ENCODE measurements around the gene METTL1. TPM values are rescaled to one million over a fixed set of nuclear protein-coding genes. Genes with fewer than 3 reads are reported as not detected.
A peak's percentile ranks its signal among the peaks of the same experiment; 100 is the strongest.

METTL1 gene
- total and polyA plus RNA-seq, 11 donors = 0.95 to 28.5 (median 7.9) TPM

DNA sequence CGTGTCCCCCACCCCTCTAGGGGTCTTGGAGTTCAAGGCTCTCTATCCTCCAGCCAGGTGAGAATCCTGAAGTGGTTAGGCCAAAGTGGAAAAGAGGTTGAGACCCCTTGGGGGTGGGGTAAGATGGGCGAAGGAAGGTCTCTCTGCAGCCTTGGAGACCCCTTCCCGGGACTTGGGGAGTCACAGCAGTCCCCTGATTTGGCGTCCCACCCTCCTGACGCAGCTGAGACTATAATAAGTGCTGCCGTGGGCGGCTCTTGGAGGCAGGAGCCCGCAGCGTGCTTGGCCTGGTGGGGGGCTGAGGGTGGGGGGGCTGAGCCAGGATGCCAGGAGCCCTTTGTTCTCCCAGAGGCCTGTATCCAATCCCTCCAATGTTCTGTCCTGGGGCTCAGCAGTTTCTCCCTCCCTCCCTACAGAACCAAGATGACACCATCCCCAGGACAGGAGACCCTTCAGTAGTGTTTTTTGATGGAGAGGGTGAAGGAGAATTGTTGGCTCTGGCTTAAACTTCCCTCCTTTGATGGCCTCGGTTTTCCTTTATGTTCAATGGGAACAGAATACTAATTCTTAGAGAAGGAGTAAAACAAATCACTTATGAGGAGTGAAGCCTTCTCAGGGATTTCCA lies 31.9 kb downstream of the METTL1 start:
- no peaks in the 10 kb centered on the region for H3K9me3 ChIP-seq
- 36 to 49% (median 49%) methylated on average over 2 to 10 of the region's 10 CpGs for WGBS, 4 donors
- ATAC-seq (no peak), DNase-seq (no peak)
- H3K27ac ChIP-seq = peak overlapping the region in 9 of 12 donors; percentile 15 to 77 (median 52)
- TF ChIP-seq POLR2A (IDR thresholded peaks at IDR 0.05) = no peak
- TF ChIP-seq, protein P1, sequence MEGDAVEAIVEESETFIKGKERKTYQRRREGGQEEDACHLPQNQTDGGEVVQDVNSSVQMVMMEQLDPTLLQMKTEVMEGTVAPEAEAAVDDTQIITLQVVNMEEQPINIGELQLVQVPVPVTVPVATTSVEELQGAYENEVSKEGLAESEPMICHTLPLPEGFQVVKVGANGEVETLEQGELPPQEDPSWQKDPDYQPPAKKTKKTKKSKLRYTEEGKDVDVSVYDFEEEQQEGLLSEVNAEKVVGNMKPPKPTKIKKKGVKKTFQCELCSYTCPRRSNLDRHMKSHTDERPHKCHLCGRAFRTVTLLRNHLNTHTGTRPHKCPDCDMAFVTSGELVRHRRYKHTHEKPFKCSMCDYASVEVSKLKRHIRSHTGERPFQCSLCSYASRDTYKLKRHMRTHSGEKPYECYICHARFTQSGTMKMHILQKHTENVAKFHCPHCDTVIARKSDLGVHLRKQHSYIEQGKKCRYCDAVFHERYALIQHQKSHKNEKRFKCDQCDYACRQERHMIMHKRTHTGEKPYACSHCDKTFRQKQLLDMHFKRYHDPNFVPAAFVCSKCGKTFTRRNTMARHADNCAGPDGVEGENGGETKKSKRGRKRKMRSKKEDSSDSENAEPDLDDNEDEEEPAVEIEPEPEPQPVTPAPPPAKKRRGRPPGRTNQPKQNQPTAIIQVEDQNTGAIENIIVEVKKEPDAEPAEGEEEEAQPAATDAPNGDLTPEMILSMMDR (IDR thresholded peaks at IDR 0.05) = no peak
- peaks cover 5 to 75% (median 33%) of the 10 kb centered on the region in 12 donors for H3K4me1 ChIP-seq
- intact Hi-C loops (cut with DNase I) = loop anchor here in 3 of 10 donors (10.0 kb wide), 2 partner anchors 105 to 155 kb away; partner anchors contain the start of gene B4GALNT1 (in 1 of the 3)
- H3K36me3 ChIP-seq = no peaks in the 10 kb centered on the region
- peak overlapping the region in 5 of 12 donors; percentile 24 to 63 (median 52) for H3K4me3 ChIP-seq
- H3K27me3 ChIP-seq = peaks cover 25 to 64% (median 36%) of the 10 kb centered on the region in 9 donors

DNA sequence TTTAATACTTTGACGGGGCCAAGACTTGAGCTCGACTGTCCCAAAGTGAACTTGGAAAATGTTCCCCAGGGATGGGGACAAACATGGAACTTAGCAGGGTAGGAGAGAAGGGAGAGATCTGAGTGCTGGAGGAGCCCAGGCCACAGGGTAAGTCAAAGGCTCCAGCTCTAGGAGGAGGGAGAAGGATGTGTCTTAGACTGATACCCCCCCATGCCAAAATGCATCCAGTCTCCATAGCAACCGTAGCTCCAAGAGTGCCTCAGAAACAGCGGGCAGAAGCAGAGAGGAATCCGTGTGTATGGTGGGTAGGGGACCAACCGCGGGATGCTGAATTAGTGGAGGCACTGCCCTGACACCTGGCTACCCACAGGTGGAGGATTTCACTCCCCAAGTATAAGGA lies 32.5 kb downstream of the METTL1 start:
- H3K27ac ChIP-seq = peak overlapping the region in 8 of 12 donors; percentile 15 to 77 (median 48)
- H3K4me1 ChIP-seq = peaks cover 5 to 74% (median 33%) of the 10 kb centered on the region in 12 donors
- TF ChIP-seq, protein P1 (IDR thresholded peaks at IDR 0.05) = no peak
- TF ChIP-seq POLR2A (IDR thresholded peaks at IDR 0.05) = no peak
- H3K36me3 ChIP-seq = peaks cover 0 to 5% (median 0%) of the 10 kb centered on the region in 9 donors
- intact Hi-C loops (cut with DNase I) = loop anchor here in 3 of 10 donors (10.0 kb wide), 2 partner anchors 105 to 155 kb away; partner anchors contain the start of gene B4GALNT1 (in 1 of the 3)
- 19 to 32% (median 23%) methylated on average over 7 of the region's 7 CpGs for WGBS, 4 donors
- H3K27me3 ChIP-seq = peaks cover 25 to 70% (median 36%) of the 10 kb centered on the region in 9 donors
- ATAC-seq (no peak), DNase-seq (peak in 1 of 5 donors; percentile 9)
- no peaks in the 10 kb centered on the region for H3K9me3 ChIP-seq
- peak overlapping the region in 7 of 12 donors; percentile 24 to 58 (median 52) for H3K4me3 ChIP-seq

DNA sequence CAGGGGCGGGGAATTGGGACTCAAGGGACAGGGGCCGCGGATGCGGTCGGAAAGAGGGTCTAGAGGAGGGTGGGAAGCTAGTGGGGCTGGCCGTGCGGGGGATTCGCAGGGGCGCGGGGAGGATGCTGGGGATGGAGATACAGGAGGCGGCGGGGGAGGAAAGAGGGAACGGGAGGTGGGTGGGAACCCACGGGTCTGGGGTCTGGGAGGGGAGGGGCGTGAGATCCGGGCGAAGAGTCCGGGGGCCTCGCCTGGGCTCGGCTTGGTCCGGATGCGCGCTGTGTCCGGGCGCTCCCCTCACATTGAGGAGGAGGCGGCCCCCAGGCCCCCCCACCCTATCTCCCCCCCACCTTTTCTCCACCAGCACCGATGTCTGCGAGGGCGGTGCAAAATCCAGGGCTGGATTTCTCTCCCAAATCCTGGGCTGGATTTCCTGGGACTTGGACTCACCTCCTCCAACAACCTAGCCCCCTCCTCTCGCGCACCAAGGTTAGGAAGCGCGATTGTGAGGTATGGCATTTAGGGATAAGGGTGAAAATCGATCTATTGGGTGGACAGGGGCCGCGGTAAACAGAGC lies 33.2 kb downstream of the METTL1 start, which contains the start of gene AGAP2:
Gene AGAP2 (minus strand): TSS at position 82 of the 577 bp plus-strand sequence. CDS start 496 bp downstream, outside the sequence.
- intact Hi-C loops (cut with DNase I) = loop anchor here in 3 of 10 donors (10.0 kb wide), 2 partner anchors 104 to 154 kb away; partner anchors contain the start of gene B4GALNT1 (in 1 of the 3)
- WGBS, 4 donors = 1 to 12% (median 10%) methylated on average over 32 to 36 of the region's 36 CpGs
- H3K27me3 ChIP-seq = peaks cover 25 to 77% (median 39%) of the 10 kb centered on the region in 9 donors
- peak within 1 kb of the TSS; percentile 34 to 58 (median 51) for H3K4me3 ChIP-seq
- no peak for TF ChIP-seq POLR2A (IDR thresholded peaks at IDR 0.05)
- TF ChIP-seq, protein P1 (IDR thresholded peaks at IDR 0.05) = no peak
- ATAC-seq = no peak
- H3K36me3 ChIP-seq = peaks cover 0 to 11% (median 0%) of the 10 kb centered on the region in 9 donors
- no peaks in the 10 kb centered on the region for H3K9me3 ChIP-seq
- peak in 1 of 5 donors; percentile 20 for DNase-seq
- peak within 1 kb of the TSS in 11 of 12 donors; percentile 2 to 77 (median 53) for H3K27ac ChIP-seq
- H3K4me1 ChIP-seq = peaks cover 5 to 67% (median 31%) of the 10 kb centered on the region in 12 donors

Measured in heart left ventricle (tissue), 16 donors.